ENCODE measurements around the gene HLA-DQA1.
"Not testable (repeated sequence)": the region's sequence is repeated elsewhere in the genome, so short reads cannot be mapped to it uniquely, and the experiment has no call there.

HLA-DQA1 gene

DNA sequence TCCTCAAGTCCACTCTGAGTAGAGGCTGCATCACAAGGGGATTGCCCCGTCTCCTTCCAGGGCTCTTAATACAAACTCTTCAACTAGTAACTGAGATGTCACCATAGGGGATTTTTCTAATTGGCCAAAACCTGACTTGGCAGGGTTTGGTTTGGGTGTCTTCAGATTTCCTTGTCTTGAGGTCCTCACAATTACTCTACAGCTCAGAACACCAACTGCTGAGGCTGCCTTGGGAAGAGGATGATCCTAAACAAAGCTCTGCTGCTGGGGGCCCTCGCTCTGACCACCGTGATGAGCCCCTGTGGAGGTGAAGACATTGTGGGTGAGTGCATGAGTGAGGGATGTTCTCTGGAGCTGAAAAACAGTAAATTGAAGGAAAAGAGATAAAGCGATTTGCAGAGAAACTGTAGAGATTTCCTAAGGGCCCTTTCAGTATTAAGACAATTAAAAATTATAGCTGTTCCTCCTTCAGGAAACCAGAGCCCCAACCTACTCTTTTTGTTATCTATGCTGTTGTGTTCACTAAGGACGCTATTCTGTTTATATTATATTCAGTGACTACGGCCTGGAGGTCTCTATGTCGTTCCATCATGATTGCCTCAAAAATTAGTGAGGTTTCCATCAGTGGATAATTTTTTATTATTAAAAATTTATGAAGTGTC is at the start of gene HLA-DQA1:
Gene HLA-DQA1 (plus strand): TSS at position 188 of the 662 bp plus-strand sequence. CDS start 53 bp downstream, at position 241.
- DNase-seq, result no peak
- peaks cover 27% of the 10 kb centered on the region for H3K27me3 Mint-ChIP-seq
- H3K4me1 Mint-ChIP-seq, result peaks cover 30% of the 10 kb centered on the region
- no peak within 1 kb of the TSS for H3K27ac Mint-ChIP-seq
- peak within 1 kb of the TSS in 1 of 2 donors; percentile 42 for H3K4me3 Mint-ChIP-seq
- H3K9me3 Mint-ChIP-seq, result no peaks in the 10 kb centered on the region
- no peak for ATAC-seq

DNA sequence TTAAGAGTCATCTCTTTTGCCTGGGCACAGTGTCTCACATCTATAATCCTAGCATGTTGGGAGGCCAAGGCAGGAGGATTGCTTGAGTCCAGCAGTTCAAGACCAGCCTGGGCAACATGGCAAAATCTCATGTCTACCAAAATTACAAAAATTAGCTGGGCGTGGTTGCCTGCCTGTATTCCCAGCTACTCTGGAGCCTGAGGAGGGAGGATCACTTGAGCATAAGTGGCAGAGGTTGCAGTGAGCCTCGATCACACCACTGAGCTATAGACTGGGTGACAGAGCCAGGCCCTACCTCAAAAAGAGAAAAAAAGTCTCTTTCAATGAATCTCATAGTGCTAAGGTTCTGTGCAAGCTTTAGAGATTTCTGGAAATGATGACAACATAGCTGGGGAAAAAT is 49.0 kb upstream of the HLA-DQA1 start:
- no peak for DNase-seq
- no peak for ATAC-seq
- Mint-ChIP-seq H3K27ac (no peak overlapping the region), H3K9me3 (no peaks in the 10 kb centered on the region), H3K4me1 (peaks cover 17% of the 10 kb centered on the region), H3K27me3 (no peaks in the 10 kb centered on the region), H3K4me3 (no peak overlapping the region)

DNA sequence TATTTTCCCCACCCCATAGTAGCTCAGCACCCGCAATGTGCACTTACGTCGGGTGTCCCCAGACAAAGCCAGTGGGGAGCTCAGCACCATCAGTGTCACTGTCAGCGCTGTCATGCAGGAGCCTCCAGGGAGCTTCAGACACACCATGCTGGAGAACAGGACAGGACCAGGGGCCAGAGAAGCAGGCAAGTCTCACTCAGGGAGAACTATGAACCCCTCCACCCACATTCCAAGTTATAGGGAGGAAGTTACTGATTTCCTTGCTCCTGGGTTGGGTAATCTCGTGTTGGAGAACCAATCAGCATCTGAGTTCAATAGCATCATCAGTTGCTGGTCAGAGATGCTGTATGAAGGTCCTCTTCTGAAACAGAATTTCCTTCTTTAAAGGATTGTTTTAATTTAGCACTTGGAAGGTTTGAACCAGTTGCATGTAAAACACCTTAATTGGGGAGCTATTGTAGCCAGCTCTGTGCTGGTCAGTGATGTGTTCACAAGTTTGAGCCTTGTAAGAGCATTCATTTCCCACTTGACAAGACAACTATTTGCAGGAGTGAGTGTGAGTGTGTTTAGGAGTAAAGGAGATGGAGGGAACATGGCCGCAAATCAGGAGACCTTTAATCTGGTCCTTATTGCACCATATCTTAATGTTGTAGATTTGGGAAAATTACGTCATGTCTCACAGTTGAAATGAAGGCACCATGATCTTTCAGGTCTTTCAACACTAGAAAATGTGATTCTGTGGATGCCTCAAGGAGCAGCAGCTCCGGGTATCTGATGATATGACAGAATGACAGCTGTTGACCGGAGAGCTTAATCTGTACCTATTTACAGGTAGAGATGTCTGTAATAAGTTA is 47.4 kb upstream of the HLA-DQA1 start, which contains the start of gene HLA-DRB1:
Gene HLA-DRB1 (minus strand): TSS at position 253 of the 854 bp plus-strand sequence. CDS start 106 bp downstream, at position 147.
- Mint-ChIP-seq H3K4me1 (peaks cover 8% of the 10 kb centered on the region), H3K9me3 (no peaks in the 10 kb centered on the region), H3K27me3 (no peaks in the 10 kb centered on the region), H3K27ac (no peak within 1 kb of the TSS), H3K4me3 (peak within 1 kb of the TSS; percentile 58 to 63)
- ATAC-seq (peak; percentile 85), DNase-seq (peak; percentile 27 to 29)

DNA sequence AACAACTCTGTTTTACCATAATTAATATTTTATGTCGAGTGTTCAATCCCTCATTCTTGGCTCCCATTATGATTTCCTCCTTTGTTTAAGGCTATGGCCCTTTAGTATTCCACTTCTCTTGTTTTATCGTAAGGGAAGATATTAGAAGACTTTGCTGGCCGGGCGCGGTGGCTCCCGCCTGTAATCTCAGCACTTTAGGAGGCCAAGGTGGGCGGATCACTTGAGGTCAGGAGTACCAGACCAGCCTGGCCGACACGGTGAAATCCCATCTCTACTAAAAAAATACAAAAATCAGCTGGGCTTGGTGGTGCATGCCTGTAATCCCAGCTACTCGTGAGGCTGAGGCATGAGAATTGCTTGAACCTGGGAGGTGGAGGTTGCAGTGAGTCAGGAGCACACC is 46.5 kb upstream of the HLA-DQA1 start:
- H3K4me1 Mint-ChIP-seq, ATAC-seq, H3K27ac Mint-ChIP-seq, DNase-seq, H3K4me3 Mint-ChIP-seq, H3K27me3 Mint-ChIP-seq, H3K9me3 Mint-ChIP-seq: not testable (repeated sequence)

DNA sequence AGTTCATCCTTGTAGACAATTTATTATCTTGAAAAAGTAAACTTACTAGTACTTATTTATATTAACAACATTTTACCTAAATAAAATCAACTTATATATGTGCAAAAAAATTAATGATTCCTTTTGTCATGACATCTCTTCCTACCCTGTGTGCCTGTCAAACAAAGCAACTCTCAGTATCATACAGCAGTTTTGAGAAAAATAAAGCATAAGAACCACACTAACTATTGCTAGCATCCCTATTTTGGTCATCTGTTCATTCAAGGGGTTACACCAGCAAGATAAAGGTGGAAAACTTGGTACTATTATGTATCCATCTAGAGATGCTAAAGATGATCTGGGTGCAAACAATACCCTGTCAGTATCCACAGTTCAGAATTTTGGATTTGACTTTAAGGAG is 40.2 kb upstream of the HLA-DQA1 start:
- H3K9me3 Mint-ChIP-seq, result peaks cover 0 to 5% of the 10 kb centered on the region in 2 donors
- ATAC-seq (no peak), DNase-seq (no peak)
- no peak overlapping the region for H3K27ac Mint-ChIP-seq
- no peaks in the 10 kb centered on the region for H3K27me3 Mint-ChIP-seq
- H3K4me1 Mint-ChIP-seq, result no peaks in the 10 kb centered on the region
- no peak overlapping the region for H3K4me3 Mint-ChIP-seq

DNA sequence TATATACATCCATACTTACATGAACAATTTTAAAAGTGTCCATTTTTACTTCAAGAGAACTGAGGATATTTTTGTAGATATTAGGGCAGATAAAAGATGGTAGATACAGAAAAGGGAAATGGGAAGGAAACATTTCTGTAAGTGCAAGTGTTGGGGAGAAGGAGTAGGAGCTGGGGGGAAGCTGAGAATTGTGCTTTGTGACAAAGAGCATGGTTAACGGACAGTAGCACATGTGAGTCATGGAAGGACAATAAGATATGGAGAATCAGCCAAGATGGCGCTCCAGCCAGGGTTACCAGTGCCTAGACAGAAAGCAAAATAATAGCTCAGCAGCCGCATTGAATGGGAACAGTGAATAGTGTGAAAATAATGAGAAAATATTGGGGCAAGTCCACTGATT is 34.8 kb upstream of the HLA-DQA1 start:
- Mint-ChIP-seq H3K27ac (no peak overlapping the region), H3K27me3 (no peaks in the 10 kb centered on the region), H3K9me3 (peaks cover 0 to 11% of the 10 kb centered on the region in 2 donors), H3K4me3 (no peak overlapping the region), H3K4me1 (peaks cover 18% of the 10 kb centered on the region)
- ATAC-seq (no peak), DNase-seq (no peak)

DNA sequence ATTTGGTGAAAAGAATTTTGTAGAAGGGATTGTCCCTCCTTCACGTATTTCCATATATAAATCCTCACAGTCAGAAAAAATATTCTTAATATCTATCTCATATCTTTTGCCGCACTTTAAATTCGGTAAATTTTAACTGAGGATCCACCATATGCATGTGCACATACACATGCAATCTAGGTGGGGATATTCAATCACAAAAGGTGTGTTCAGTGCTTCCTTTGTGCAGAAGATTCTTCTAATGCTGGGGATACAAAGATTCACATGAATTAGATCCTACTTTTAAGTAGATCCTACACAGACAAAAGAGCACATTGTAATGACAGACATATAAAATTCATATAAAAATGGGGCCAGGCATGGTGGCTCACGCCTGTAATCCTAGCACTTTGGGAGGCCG is 34.0 kb upstream of the HLA-DQA1 start:
- H3K27me3 Mint-ChIP-seq, result no peaks in the 10 kb centered on the region
- H3K9me3 Mint-ChIP-seq, result peaks cover 0 to 11% of the 10 kb centered on the region in 2 donors
- H3K4me3 Mint-ChIP-seq, result no peak overlapping the region
- peaks cover 18% of the 10 kb centered on the region for H3K4me1 Mint-ChIP-seq
- DNase-seq (no peak), ATAC-seq (no peak)
- no peak overlapping the region for H3K27ac Mint-ChIP-seq

DNA sequence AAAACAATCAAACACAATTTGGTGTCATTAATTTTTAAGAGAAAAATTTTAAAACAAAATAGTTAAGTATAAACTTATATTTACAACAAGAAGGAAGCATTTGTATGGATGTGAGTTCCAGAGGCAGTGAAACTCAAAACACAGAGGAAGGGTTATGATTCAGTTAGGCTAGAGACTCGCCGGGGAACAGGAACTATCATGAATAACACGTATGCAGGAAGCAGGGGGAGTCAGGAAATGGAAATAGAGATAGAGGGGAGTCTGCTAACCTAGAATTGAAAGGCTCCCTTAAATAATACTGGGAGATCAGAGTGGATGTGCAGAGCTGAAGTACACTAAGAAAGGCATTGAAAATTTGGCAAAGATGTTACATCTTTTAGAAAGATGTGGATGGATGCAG is 33.3 kb upstream of the HLA-DQA1 start:
- H3K4me3 Mint-ChIP-seq, result peak overlapping the region; percentile 37 to 45
- H3K27me3 Mint-ChIP-seq, result no peaks in the 10 kb centered on the region
- H3K27ac Mint-ChIP-seq, result peak overlapping the region in 1 of 2 donors; percentile 49
- DNase-seq (no peak), ATAC-seq (no peak)
- H3K9me3 Mint-ChIP-seq, result peaks cover 0 to 10% of the 10 kb centered on the region in 2 donors
- H3K4me1 Mint-ChIP-seq, result peaks cover 18% of the 10 kb centered on the region

DNA sequence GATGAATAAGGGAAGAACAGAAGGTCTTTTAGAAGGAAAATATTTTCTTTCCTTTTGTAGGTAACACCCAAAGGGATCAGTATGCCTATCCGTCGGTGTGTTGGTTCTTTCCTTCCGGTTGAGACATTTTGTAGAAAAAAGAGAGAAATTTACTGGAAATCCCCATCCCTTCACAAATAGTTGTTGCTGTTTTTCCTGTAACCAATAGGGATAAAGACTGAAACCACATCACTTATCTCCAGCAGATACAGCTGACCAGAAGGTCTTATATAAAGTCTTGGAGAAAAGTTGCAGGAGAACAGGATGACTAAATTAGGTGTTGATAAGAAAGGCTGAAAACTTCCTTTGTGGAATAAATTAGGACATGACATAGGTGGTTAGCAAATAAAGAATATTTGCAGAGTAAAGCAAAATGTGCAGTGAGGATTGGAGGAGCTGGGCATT is 32.8 kb upstream of the HLA-DQA1 start:
- Mint-ChIP-seq H3K27me3 (no peaks in the 10 kb centered on the region), H3K27ac (peak overlapping the region in 1 of 2 donors; percentile 49), H3K9me3 (peaks cover 0 to 5% of the 10 kb centered on the region in 2 donors), H3K4me1 (peaks cover 18% of the 10 kb centered on the region), H3K4me3 (peak overlapping the region; percentile 37 to 45)
- ATAC-seq, result peak; percentile 69
- DNase-seq, result no peak

DNA sequence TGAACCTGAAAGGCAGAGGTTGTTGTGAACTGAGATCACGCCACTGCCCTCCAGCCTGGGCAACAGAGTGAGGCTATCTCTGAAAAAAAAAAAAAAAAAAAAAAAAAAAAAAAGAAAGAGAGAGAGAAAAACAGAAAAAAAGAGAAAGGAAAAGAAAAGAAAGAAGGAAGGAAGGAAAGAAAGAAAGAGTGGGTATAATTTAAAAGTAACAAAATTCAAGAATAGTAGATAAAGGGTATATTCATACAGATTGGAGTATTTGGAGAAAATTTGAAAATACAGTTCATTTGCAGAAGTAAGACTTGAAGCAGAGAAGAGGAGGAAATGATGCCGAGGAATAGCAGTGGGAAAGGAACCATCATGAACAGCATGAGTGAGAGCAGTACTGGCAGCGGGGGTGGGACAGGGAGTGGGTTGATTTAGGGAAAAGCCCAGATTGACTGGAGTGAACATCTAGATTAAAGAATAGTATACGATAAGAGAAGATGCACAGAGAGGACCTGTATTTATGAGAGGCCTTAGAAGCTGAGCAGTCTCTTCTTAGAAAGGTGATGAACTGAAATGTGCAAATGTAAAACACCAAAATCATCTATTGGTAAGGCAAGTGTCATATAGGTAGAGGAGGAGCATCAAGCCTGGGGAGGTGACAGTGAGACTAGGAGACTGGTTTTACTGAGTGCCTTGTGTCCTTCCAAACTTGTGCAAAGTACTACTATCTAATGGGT is 29.8 kb upstream of the HLA-DQA1 start:
- H3K27me3 Mint-ChIP-seq, result no peaks in the 10 kb centered on the region
- H3K4me1 Mint-ChIP-seq, result peaks cover 18% of the 10 kb centered on the region
- ATAC-seq (no peak), DNase-seq (no peak)
- no peak overlapping the region for H3K4me3 Mint-ChIP-seq
- H3K9me3 Mint-ChIP-seq, result peaks cover 0 to 2% of the 10 kb centered on the region in 2 donors
- H3K27ac Mint-ChIP-seq, result no peak overlapping the region

DNA sequence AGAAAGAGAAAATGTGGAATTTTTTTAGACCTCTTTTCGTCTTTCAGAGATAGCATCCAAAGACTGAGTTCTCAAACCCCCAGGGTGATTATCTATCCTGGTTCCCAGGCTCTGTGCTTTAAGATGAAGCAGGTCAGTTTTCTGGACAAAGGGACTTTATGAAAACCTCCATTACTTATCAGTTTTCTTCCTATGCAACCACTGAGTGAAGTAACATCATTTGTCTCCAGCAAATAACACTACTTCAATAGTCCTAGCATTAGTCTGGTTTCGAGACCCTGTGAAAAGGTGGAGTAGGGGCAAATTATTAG is 29.3 kb upstream of the HLA-DQA1 start:
- DNase-seq (no peak), ATAC-seq (no peak)
- peaks cover 17% of the 10 kb centered on the region for H3K4me1 Mint-ChIP-seq
- no peaks in the 10 kb centered on the region for H3K9me3 Mint-ChIP-seq
- no peak overlapping the region for H3K4me3 Mint-ChIP-seq
- H3K27me3 Mint-ChIP-seq, result no peaks in the 10 kb centered on the region
- no peak overlapping the region for H3K27ac Mint-ChIP-seq

DNA sequence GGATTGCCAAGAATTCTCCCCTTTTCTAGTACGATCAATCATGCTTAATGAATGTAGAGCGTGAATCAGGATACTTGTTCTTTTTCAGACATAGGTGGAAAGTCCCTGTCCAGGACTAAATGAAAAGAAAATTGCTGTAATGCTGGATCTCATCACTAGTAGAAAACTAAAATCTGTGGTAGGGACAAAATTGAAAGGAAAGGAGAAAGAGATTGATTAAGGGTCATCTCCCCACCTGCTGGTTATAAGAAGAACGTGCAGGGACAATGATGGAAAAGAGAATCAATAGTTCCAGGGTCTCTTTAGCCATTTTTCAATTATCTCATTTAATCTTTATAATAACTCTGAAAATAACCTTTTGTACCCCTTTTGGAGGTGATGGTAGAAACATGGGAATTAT is 28.8 kb upstream of the HLA-DQA1 start:
- no peak for DNase-seq
- Mint-ChIP-seq H3K4me3 (no peak overlapping the region), H3K27ac (no peak overlapping the region), H3K4me1 (peaks cover 13% of the 10 kb centered on the region), H3K9me3 (no peaks in the 10 kb centered on the region), H3K27me3 (no peaks in the 10 kb centered on the region)
- ATAC-seq, result no peak

DNA sequence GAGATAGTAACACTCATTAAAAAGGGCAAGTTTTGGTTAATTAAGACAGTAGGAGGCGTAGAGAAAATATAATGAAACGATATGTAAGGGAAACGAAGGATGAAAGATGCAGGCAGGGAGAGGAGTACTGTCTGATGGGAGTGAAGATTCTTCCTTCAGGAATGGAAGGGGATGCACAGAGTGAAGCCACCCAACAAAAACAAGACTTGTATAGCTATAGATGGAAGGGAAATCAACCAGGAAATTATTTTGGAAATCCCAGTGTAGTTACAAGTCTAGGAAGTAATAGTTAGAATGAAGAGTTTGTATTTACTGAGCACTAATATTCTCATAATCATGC is 27.8 kb upstream of the HLA-DQA1 start:
- Mint-ChIP-seq H3K27me3 (no peaks in the 10 kb centered on the region), H3K27ac (no peak overlapping the region), H3K4me3 (no peak overlapping the region), H3K4me1 (peaks cover 5% of the 10 kb centered on the region), H3K9me3 (no peaks in the 10 kb centered on the region)
- ATAC-seq (no peak), DNase-seq (no peak)

DNA sequence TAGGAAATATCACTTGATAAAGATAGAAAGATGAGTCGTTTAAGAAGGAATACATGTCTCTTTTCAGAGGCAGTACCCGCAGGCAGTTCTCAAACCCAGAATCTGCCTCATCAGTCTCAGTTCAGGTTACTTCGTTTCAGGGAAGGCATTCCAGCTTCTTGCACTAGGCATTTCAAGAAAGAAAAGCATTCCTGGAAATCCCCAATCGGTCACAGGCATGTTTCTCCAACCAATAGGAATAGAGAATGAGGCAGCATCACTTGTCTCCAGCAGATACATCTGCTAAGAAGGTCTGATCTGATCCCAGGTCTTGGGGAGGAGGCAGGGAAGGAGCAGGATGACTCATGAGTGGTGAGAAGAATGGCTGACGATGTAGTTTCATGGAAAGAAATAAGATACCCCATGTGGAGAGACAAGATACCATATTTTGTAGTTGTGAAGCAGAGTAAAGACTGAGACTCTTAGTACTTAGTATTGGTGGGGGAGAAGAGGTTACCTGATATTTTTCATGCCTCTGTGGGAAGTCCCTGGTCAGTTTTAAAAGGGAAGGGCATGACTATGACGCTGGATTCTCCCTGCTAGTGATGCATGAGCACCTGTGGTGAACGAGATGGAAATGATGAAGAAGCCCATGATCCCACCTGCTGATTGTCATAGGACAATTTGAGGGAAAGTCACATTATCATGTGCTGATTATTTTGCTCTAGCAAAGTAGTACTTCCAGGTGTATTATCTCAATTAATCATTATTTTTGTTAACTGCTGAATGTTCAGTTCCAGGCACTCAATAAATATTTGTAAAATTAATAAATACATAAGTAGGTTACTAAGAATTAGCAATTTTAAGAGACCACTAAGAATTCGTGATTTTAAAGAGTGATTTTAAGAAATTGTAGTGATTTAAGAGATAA is 27.2 kb upstream of the HLA-DQA1 start:
- H3K27me3 Mint-ChIP-seq, result no peaks in the 10 kb centered on the region
- peak; percentile 91 for ATAC-seq
- no peaks in the 10 kb centered on the region for H3K4me1 Mint-ChIP-seq

More for the DNA sequence above, 27.2 kb upstream of the HLA-DQA1 start:
- peak; percentile 35 to 60 for DNase-seq
- Mint-ChIP-seq H3K4me3 (no peak overlapping the region), H3K9me3 (no peaks in the 10 kb centered on the region), H3K27ac (no peak overlapping the region)
